T-helper 2 cell treated with Interferon-gamma antibody and Interleukin-4, amounts not matched to agents 5 μg/mL and 100 μg/mL, for 36 hours (primary cell): ENCODE measurements around the gene PODXL.
"Not testable (repeated sequence)": the region's sequence is repeated elsewhere in the genome, so short reads cannot be mapped to it uniquely, and the experiment has no call there.

Experiments used
- DNase-seq: peaks from one replicate; pipeline ENCODE4 v3.0.0; 2021; ENCODE audit warnings: low spot score
- H3K27ac Mint-ChIP-seq: one replicate; pipeline ENCODE4 v1.8.0; 2021; ENCODE audit warnings: mild to moderate bottlenecking, mixed read lengths
- H3K27me3 Mint-ChIP-seq: one replicate; pipeline ENCODE4 v1.8.0; 2021; ENCODE audit warnings: low read depth, mixed read lengths
- H3K36me3 Mint-ChIP-seq: one replicate; pipeline ENCODE4 v1.8.0; 2021; ENCODE audit warnings: low read depth, mixed read lengths
- H3K4me1 Mint-ChIP-seq: one replicate; pipeline ENCODE4 v1.8.0; 2021; ENCODE audit warnings: low read depth, mixed read lengths
- H3K4me3 Mint-ChIP-seq: one replicate; pipeline ENCODE4 v1.8.0; 2022; ENCODE audit warnings: mild to moderate bottlenecking, moderate library complexity, mixed read lengths
- H3K9me3 Mint-ChIP-seq: one replicate; pipeline ENCODE4 v1.8.0; 2021; ENCODE audit warnings: mixed read lengths

The PODXL gene

DNA sequence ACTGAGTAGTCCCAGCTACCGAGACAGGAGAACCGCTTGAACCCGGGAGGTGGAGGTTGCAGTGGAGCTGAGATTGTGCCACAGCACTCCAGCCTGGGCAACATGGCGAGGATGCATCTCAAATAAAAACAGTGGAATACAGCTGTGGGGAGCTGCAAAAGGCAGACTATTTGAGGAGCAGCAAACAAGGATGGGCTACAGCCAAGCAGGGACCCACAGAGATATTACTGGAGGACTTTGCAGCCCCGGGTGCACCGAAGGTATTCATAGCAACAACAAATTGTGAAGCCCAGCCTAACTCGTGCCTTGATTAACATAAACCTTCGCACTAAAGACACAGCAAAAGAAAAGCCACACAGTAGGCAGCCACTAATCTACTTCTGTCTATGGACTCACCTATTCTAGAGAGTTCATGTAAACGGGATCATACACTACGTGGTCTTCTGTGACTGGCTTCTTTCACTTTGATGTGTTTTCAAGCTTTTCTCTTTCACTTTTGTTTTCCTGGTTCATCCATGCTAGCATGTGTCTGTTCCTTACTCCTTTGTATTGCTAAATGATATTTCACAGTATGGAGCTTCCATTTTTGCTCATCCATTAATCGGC lies 34.0 kb downstream of the PODXL start:
- Mint-ChIP-seq H3K9me3 (peaks cover 3% of the 10 kb centered on the region), H3K36me3 (no peaks in the 10 kb centered on the region), H3K27me3 (peaks cover 15% of the 10 kb centered on the region), H3K4me3 (peak overlapping the region; percentile 17), H3K4me1 (peaks cover 16% of the 10 kb centered on the region), H3K27ac (peak overlapping the region; percentile 73)
- DNase-seq = no peak

- Mint-ChIP-seq H3K27ac (peak overlapping the region; percentile 52), H3K27me3 (peaks cover 11% of the 10 kb centered on the region), H3K9me3 (peaks cover 3% of the 10 kb centered on the region), H3K36me3 (no peaks in the 10 kb centered on the region), H3K4me3 (no peak overlapping the region), H3K4me1 (peaks cover 12% of the 10 kb centered on the region)
- DNase-seq = no peak
Measured at GRCh38 chr7:131521651-131522163, 34.7 kb downstream of the PODXL start.

DNA sequence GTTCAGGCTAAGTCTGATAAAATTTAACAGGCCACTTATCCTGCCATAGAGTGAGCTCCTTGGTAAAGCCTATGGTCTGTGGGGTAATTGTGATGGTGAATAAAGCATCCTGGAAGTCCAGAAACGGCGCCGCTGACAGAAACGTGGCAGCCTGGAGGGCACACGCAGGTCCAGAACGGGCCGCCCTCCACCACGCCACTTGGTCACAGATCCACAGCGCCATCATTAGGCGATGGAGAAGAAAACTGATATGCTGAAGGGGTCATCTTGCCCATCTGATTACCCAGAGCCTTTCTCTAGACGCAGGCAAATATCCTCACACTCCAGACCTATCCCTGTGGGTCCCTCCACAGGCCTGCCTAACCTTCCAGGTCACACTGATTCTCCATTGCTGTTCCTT lies 37.8 kb downstream of the PODXL start:
- Mint-ChIP-seq H3K27ac (no peak overlapping the region), H3K9me3 (peaks cover 3% of the 10 kb centered on the region), H3K27me3 (no peaks in the 10 kb centered on the region), H3K4me1 (peaks cover 12% of the 10 kb centered on the region), H3K36me3 (no peaks in the 10 kb centered on the region), H3K4me3 (no peak overlapping the region)
- DNase-seq = no peak

DNA sequence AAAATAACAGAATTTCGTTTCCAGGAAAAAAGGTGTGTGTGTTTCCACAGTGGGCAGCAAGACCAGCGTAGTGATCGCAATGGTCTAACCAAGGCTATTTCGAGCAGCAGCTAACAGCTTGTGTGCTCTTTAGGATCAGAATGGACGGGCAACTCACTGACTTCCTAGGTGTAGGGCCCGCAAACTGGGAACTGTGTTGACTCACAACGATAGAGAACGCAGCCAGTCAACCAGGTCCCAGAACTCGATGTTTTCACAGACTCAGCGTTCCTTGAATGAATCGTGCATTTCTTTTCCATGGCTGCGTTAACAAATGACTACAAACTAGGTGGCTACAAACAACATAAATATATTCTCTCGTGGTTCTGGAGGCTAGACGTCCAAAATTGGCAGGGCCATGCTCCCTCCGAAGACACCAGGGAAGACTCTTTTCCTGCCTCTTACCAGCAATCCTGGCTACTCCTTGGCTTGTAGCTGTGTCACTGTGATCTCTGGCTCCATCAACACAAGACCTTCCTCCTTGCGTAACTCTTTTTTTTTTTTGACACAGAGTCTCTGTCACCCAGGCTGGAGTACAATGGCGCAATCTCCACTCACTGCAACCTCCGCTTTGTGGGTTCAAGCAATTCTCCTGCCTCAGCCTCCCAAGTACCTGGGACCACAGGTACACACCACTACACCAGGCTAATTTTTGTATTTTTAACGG lies 39.1 kb downstream of the PODXL start:
- no peaks in the 10 kb centered on the region for H3K36me3 Mint-ChIP-seq
- H3K4me3 Mint-ChIP-seq = no peak overlapping the region
- peaks cover 11% of the 10 kb centered on the region for H3K4me1 Mint-ChIP-seq
- no peak for DNase-seq
- no peaks in the 10 kb centered on the region for H3K9me3 Mint-ChIP-seq
- no peaks in the 10 kb centered on the region for H3K27me3 Mint-ChIP-seq
- no peak overlapping the region for H3K27ac Mint-ChIP-seq

DNA sequence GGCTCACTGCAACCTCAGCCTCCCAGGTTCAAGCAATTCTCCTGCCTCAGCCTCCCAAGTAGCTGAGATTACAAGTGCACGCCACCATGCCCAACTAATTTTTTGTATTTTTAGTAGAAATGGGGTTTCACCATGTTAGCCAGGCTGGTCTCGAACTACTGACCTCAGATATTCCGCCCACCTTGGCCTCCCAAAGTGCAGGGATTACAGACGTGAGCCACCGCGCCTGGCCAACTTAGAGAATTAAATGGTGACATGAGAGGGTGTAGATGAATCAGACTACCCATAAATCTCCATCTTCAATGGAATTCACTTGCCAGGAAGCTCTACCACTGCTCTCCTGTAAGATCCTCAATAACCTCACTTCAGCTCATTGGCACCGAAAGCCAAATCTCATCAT lies 41.0 kb downstream of the PODXL start:
- H3K36me3 Mint-ChIP-seq, H3K9me3 Mint-ChIP-seq, H3K4me3 Mint-ChIP-seq, H3K27ac Mint-ChIP-seq, H3K27me3 Mint-ChIP-seq, DNase-seq: not testable (repeated sequence)
- H3K4me1 Mint-ChIP-seq = peaks cover 13% of the 10 kb centered on the region

GRCh38 chr7:131513245-131514061 lies 43.0 kb downstream of the PODXL start:
- Mint-ChIP-seq H3K4me1 (peaks cover 17% of the 10 kb centered on the region), H3K27me3 (peaks cover 6% of the 10 kb centered on the region), H3K4me3 (peak overlapping the region; percentile 42), H3K36me3 (no peaks in the 10 kb centered on the region), H3K27ac (peak overlapping the region; percentile 58), H3K9me3 (no peaks in the 10 kb centered on the region)
- peak; percentile 75 for DNase-seq

GRCh38 chr7:131511774-131512535 lies 44.5 kb downstream of the PODXL start:
- H3K27me3 Mint-ChIP-seq = peaks cover 6% of the 10 kb centered on the region

GRCh38 chr7:131511071-131511470 lies 45.4 kb downstream of the PODXL start:
- Mint-ChIP-seq H3K27me3 (peaks cover 6% of the 10 kb centered on the region), H3K27ac (no peak overlapping the region), H3K4me1 (peaks cover 24% of the 10 kb centered on the region), H3K4me3 (no peak overlapping the region), H3K9me3 (no peaks in the 10 kb centered on the region), H3K36me3 (no peaks in the 10 kb centered on the region)
- DNase-seq = no peak

More at GRCh38 chr7:131511774-131512535, 44.5 kb downstream of the PODXL start:
- Mint-ChIP-seq H3K9me3 (no peaks in the 10 kb centered on the region), H3K4me3 (no peak overlapping the region), H3K4me1 (peaks cover 24% of the 10 kb centered on the region), H3K36me3 (no peaks in the 10 kb centered on the region), H3K27ac (peak overlapping the region; percentile 15)
- no peak for DNase-seq

- Mint-ChIP-seq H3K36me3 (no peaks in the 10 kb centered on the region), H3K9me3 (no peaks in the 10 kb centered on the region), H3K4me3 (no peak overlapping the region), H3K27me3 (peaks cover 6% of the 10 kb centered on the region), H3K27ac (no peak overlapping the region), H3K4me1 (peaks cover 24% of the 10 kb centered on the region)
- DNase-seq = no peak
Measured at GRCh38 chr7:131509781-131510180, 46.6 kb downstream of the PODXL start.

GRCh38 chr7:131508754-131509486 lies 47.5 kb downstream of the PODXL start:
- H3K36me3 Mint-ChIP-seq = no peaks in the 10 kb centered on the region
- no peak for DNase-seq
- no peaks in the 10 kb centered on the region for H3K9me3 Mint-ChIP-seq
- no peak overlapping the region for H3K4me3 Mint-ChIP-seq
- peaks cover 24% of the 10 kb centered on the region for H3K4me1 Mint-ChIP-seq
- H3K27ac Mint-ChIP-seq = no peak overlapping the region
- peaks cover 6% of the 10 kb centered on the region for H3K27me3 Mint-ChIP-seq

DNA sequence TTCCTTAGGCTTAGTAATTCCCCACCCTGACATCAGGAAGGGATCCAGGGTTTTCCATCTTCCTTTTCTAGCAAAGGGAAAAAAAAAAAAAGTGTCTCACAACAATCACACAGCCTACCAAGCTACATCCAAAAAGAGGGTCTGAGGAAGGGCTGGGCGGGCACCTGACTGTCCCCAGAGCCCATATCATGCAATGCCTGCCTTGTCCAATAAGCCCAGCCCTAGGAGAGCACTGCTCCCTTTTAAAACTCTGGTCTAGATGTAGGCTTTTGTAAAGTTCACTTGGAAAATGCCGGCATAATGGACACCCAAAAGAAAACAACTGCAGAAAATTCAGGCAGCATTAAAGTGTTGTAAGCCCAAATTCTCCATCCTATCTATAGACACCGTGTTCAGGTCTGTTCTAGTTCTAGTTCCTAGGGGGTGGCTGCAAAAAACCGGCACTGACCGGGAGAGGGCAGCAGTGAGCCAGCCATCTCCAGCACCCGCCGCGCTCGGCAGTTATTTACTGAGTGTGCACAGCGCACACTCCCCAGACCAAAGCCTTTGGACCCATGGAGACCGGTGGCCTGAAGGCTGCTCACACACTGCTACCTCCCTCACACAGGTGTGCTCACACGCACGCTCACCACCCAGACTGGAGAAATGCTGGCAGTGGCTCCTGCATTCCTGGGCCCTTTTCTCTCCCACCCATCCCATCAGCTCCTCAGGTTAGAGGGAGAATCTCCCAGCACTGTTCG lies 48.7 kb downstream of the PODXL start:
- Mint-ChIP-seq H3K27me3 (peaks cover 6% of the 10 kb centered on the region), H3K4me1 (peaks cover 19% of the 10 kb centered on the region), H3K4me3 (peak overlapping the region; percentile 45), H3K9me3 (no peaks in the 10 kb centered on the region), H3K27ac (no peak overlapping the region), H3K36me3 (no peaks in the 10 kb centered on the region)
- peak; percentile 66 for DNase-seq

DNA sequence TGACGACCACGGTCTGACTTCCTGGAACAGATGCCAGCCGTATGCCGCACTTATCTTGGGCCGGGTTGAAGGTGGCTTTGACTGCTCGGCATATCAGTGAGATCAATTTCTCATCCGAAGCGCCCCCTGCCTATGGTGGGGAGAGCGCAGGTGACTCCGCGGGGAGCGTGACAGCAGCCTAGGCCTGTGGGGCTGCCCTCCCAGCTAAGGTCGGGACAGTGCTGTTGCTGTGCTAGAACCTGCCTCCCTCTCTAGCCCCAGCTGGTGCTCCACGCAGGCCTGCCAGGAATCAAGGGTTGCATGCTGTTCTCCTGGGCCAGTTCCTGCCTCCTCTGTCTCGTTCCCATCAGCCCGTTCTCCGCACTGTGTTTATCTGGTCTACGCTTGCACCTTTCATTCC lies 49.8 kb downstream of the PODXL start:
- H3K4me3 Mint-ChIP-seq = no peak overlapping the region
- no peaks in the 10 kb centered on the region for H3K36me3 Mint-ChIP-seq
- no peaks in the 10 kb centered on the region for H3K9me3 Mint-ChIP-seq
- no peak for DNase-seq
- no peak overlapping the region for H3K27ac Mint-ChIP-seq
- H3K4me1 Mint-ChIP-seq = peaks cover 24% of the 10 kb centered on the region
- H3K27me3 Mint-ChIP-seq = peaks cover 4% of the 10 kb centered on the region
